ENCODE measurements around the gene TMEM134.

Gene TMEM134

DNA sequence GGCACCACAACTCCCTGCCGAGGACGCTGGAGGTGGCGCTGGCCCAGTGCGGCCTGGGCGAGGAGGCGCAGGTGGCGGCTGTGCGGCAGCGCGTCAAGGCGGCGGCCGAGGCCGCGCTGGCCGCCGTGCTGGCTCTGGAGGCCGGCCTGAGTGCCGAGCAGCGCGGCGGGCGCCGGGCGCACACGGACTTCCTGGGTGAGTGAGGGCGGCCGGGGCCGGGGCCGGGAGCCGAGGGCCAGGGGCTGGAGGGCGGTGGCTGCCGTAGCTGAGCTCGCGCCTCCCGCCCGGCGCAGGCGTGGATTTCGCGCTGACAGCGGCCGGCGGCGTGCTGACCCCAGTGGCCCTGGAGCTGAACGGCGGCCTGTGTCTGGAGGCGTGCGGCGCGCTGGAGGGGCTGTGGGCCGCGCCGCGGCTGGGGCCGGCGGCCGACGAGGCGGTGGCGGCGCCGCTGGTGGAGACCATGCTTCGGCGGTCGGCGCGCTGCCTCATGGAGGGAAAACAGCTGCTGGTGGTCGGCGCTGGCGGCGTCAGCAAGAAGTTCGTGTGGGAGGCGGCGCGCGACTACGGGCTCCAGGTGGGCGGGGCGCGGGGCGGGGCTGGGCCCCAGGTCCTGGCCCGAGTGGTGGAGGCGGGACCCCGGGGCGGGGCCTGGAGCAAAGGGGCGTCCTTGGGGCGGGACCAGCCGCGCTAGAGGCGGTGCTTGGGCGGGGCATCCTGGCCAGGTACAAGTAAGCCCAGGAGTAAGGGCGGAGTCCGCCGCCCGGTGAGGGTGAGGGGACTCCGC, 48.2 kb downstream of the TMEM134 start:
- peak; percentile 35 to 91 (median 79) for DNase-seq

DNA sequence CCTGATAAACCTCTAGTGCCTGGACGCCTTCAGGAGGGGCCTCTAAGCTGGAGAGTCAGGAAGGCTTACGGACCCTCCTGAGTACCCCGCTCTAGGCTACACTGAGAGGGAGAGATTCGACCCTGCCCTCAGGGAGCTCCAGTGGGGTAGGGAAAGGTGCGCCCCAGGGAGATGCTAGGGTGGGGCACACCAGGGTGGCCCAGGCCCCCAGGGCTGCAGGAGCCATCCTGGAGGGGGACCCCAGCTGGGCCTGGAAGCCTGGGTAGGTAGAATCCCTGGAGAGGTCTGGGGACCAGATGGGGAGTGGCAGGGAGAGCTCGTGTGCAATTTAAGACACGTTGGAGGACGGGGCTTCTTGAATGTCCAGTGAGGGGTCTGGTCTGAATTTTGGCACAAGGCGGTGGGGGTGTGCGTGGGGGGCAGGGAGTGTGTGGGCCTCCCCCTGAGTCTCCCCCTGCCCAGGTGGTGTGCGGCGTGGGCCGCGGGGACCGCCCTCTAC, 48.9 kb downstream of the TMEM134 start:
- DNase-seq, result no peak

DNA sequence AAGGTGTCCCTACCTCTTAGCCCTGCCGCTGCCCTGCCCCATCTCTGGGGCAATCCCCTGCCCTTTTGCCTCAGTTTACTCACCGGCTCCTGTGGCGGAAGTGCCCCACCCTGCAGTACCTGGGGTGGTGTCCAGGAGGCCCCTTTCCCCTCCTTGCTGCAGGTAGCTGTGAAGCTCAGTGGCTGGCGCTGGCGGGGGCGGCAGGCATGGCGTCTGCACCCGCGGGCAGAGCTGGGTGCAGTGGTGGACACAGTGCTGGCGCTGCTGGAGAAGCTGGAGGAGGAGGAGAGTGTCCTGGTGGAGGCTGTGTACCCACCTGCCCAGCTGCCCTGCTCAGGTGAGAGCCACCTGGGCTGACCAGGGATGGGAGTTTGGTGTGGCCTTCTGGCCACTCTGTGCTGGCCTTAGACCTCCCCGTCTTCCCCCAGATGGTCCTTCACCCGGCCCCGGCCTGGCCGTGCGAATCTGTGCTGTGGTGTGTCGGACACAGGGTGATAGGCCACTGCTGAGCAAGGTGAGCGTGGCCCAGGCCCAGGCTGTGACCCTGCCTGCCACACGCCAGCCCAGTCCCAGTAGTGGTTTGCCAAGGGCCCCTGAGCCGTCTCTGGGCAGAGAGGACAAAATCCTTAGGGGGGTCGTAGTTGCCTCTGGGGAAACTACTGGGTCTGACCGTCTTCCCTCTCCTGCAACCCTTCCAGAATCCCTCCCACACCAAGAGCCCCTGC, 49.6 kb downstream of the TMEM134 start:
- DNase-seq, result no peak

DNA sequence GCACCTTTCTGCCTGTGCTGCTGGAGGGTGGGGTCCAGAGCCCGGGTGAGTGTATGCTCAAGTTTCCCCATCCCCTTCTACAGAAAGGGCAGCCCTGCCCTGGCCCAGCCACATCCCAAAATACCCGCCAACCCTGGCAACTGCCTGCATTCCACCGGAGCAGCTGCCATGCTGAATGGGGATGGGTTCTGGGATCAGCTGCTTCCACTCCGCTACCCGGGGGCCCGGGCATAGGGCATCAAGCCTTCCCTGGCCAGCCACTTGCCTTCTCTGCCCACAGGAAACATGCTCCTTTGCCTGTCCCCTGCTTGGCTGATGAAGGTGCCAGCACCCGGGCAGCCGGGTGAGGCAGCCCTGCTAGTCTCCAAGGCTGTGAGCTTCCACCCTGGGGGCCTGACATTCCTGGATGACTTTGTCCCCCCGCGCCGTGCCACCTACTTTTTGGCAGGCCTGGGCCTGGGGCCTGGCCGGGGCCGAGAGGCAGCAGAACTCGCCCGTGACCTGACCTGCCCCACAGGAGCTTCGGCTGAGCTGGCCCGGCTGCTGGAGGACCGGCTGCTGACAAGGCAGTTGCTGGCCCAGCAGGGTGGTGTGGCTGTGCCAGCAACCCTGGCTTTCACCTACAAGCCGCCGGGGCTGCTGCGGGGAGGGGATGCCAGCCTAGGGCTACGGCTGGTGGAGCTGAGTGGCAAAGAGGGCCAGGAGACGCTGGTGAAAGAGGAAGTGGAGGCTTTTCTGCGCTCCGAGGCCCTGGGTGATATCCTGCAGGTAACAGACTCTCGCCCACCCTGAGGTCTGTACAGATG, 50.4 kb downstream of the TMEM134 start:
- DNase-seq, result peak in 5 of 14 donors; percentile 45 to 83 (median 58)

DNA sequence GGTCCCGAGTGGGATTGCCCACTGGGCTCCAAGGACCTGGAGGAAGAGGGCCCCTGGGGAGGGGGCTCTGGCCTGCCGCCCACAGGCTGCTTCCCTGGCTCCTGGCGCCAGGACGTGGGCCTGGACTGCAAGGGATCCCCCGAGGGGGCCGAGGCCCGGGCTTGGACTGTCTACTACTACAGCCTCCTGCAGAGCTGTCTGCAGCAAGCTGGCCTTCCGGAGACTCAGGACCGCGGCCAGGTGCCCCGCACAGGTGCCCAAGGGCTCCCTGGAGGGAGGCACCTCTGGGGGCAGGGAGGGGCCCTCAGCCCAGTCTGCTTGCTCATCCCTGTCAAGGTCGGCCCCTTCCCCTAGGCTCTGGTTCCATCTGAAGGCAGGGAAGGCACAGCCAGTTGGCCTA, 51.6 kb downstream of the TMEM134 start:
- no peak for DNase-seq

DNA sequence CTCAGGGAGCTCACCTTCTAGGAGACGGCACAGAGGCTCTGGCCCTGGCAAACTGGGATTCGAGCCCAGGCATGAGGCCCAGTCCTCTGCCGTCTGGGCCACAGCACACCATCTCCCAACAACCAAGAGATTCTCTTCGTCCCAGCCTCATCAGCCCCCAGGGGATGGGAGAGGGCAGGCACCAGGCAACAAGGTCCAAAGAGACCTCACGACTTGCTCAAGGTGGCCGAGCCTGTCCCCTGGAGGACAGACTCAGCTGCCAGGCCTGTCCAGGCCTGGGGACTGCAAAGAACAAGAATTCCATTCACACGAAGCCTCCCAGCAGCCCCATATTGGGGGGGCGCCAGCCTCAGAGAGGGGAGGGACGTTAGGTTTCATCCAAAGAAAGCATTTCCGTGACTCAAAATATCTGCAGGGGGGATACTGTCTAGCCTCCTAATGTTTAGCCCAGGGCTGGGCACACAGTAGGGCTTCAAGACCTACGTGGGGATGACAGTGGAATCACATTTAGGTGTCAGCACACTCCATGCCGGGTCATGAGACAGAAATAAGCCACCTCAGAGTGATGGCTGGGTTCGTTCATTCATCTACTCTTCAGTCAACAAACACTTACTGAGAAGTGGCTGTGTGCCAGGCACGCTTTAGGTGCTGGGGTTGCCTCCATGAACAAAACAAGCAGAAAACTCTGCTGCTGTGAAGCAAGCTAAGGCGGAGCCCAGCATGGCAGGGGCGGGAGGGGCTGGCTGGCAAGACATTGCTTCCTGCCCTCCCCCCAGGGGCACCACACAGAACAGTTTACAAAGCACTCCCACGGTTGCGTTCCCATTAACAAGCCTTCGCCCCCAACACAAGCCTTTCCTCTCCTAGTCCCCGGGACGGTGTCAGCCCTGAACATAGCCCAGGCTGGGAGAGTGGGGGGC, 52.4 kb downstream of the TMEM134 start:
- DNase-seq, result peak in 5 of 14 donors; percentile 18 to 46 (median 32)

DNA sequence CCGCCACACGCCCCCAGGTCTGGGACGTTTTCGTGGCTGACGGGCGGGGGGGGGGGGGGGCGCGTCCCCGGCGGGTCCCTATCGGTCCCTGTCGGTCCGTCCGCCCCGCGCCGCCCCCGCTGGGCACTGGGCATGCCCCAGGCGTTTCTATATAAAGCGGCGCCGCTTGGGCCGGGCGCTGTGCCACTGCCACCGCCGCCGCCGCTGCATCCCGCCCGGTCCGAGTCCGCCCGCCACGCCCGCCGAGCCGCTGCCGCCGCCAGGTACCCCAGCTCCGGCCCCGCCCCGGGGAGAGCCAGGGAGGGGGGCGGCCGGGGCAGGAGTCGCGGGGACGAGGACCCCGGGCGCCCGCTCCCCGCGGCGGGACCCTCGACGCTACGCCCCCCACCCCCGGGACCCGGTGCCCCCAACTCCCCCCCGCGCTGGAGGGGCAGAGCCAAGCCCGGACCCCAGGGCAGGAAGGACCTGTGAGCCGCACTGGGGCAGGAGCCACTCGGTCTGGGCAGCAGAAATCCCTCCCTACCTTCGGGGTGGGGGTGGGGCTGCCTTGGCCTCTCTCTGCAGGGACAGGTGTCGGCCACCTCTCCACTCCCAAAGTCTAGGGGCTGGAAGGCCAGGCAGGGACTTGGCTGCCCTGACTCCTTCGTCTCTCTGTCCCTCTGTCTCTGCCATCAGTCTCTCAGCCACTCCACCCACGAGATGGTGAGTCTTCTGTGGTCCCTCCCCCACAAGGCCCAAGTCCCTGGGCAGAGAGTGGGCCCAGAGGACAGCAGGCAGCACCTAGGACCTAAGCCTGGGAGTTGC, 53.3 kb downstream of the TMEM134 start, which contains the start of gene CARNS1:
CARNS1 (plus strand) TSS at position 178 of the 804 bp plus-strand sequence; CDS start at position 700, 522 bp downstream.
- DNase-seq, result peak in 5 of 14 donors; percentile 35 to 80 (median 76)

DNA sequence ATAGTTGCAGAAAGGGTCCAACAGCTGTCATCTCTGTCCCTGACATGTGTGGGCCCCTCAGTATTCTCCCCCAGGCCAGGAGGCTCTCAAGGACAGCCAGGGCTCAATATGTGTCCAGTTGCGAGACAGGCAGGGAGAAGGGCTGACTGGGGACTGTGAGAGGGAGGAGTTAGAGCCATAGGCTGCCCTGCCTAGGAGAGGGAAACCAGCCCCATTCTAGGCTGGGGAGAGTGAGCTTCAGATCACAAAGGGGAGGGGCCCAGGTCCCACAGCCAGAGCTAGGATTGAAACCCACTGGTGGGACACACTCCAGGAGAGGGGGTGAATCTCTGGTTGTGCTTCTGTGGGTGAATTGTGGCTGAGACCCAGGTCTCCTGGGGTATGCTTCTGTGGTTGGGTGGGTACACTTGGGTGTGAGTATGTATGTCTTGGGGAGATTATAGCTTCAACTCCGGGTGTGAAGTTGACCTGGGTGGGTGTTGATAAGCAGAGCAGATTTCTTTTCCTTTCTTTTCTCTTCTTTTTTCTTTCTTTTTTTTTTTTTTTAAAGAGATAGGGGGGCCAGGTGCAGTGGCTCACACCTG, 55.7 kb downstream of the TMEM134 start:
- peak in 2 of 14 donors; percentile 18 to 43 for DNase-seq

DNA sequence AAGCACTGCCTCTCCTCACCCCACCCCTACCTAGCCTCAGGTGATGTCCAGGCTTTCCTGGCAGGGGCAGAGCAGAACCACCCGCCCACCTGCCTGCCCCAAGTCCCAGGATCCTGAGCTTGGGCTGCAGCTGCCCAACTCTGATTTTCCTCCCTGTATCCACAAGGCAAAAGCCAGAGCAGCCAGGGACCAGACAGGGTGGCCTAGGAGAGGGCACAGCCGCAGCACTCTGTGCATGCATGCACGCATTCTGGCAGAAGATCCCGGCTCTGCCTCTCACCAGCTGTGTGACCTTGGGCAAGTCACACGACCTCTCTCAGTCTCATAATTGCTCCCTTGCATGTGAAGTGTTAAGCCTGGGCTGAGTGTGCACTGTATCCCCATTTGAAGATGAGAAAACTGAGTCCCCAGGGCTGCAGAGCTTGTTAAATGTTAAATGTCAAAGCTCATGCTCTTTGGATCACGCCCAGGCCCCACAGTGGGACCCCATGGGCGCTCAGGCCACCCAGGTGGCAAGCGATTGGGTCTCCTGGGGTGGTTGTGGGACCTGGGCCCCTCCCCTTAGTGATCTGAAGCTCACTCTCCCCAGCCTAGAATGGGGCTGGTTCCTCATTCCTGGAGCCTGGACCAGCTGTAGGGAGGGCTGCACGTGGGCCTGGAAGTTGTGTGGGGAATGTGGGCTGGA, 56.4 kb downstream of the TMEM134 start:
- DNase-seq, result no peak

DNA sequence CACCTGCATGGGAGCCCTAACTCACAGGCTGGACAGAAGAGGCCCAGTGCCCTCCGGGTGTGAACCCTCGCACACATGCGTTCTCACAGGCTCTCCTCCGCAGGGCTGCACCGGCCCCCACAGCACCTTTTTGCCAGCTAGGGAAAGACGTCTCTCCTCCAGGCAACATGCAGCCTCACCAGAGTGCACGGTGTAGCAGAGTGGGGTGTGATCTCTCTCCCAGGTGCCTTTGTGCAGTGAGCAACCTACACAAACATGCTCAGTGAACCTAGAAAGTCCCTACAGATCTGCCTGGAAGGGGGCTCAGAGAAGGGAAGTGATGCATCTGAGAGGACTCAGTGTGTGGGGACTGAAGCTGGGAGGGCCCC, 57.3 kb downstream of the TMEM134 start:
- peak in 1 of 14 donors; percentile 33 for DNase-seq
